Stimulated activated CD4-positive, alpha-beta T cell treated with anti-CD3 and anti-CD28 coated beads, Interleukin-4, amount 100 ng/mL, for 4 hours (primary cell): Measurements from ENCODE around the gene LMTK2.

ENCODE experiments used
- DNase-seq, 2 experiments: peaks; one replicate each; pipeline ENCODE4 v3.0.0-alpha.2; 2020

The LMTK2 gene

GRCh38 chr7:98222533-98223195 is 116.0 kb downstream of the LMTK2 start:
- no peak for DNase-seq

DNA sequence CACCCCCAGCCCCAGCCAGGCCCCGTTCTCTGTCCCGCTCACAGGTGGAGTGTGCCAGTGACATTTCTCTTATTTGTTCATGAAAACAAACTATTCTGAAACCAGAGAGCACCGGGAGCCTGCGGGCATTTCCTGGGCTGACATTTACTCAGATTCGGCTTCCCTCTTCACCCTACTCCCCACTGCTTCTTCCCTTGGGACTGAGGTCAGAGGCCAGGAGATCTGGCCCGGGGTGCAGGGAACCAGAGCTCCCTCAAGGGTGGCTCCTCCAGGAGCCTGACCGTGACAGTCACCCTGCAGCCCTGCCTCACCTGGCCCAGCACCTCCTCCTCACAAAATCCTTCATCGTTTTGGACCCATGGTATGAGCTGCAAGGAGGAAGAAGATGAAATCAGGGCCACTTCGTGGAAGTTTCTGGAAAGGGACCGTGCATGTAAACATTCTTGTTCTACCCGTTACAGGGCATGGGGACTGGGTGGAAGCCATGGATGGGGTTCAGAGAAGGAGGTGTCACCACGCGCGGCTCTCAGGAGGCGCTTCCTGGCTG is 116.8 kb downstream of the LMTK2 start:
- no peak for DNase-seq

DNA sequence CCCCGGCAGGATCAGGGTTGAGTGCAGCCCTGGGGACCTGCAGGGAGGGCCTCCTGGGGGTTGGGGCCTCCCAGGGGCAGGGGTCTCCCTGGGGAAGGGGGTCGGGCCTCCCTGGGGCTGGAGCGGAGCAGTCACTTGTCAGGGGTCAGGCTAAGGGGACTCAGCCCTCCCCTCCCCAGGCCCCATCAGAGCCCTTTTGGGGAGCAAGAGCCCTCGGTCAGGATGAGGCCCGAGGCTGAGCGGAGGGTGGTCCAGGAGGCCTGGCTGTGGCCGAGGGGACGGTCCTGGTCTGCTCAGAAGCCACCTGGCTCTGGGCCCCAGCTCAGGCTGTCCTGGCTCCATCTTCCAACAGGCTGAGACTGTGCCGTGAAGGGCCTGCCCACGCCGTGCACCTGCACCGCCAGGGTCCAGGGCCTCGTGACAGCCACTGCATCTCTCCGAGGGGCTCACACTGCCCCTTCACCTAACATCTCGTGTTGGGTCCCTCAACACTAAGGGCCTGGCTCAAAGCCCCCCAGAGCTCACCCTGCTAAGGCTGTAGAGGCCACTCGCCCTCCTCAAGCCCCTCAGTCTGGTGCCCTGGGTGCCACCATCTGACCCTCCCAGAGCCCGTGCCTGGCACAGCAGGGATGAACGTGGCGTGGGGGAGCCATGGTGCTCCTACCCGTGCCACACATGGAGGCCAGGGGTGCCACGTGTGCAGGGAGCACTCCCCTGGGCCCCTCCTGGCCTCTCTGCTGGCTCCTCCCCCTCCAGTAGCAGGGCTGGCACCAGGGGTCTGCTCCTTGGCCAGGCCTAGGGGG is 117.4 kb downstream of the LMTK2 start:
- DNase-seq, result no peak

DNA sequence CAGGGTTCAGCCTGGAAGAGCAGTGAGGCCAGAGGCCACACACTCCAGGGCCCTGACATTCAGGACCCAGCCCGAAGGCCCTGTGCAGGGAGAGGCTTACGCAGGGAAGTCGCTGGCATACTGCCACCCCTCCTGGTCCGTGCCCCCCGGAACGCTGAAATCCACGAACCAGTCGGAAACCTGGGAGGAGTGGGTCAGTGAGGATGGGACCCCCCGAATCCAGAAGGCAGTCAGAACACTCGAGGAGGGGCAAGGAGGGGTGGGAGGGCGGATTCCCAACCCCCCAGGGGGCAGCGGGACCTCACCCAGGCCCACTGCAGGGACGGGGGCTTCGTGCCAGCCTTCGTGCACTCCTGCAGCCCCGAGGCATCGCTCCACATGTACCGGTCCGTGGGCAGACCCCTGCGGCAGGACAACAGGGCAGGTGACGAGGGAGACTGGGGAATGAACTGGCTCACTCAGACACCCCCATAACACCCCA is 118.1 kb downstream of the LMTK2 start:
- DNase-seq, result no peak

GRCh38 chr7:98225913-98226614 is 119.4 kb downstream of the LMTK2 start:
- no peak for DNase-seq

GRCh38 chr7:98227939-98228338 is 121.3 kb downstream of the LMTK2 start:
- DNase-seq, result no peak

- no peak for DNase-seq
Observed at GRCh38 chr7:98228801-98229200, 122.1 kb downstream of the LMTK2 start.

DNA sequence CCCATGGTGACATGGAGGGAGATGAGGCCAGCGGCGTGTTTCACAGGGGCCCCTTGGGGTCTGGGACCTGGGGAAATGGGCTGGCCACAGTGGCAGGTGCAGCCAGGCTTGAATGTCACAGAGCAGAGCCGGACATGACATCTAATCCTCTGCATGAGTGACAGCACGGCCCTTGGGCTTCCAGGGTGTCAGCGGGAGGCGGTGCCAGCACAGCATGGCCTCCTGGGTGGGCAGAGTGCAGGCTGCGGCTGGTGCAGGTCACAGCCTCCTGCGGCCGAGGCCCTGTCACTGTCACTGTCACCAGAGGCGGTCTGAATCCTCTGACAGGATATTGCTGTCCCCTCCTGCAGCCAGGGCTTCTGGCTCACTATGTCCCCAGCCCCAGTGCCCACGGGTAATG is 122.8 kb downstream of the LMTK2 start:
- DNase-seq, result no peak

GRCh38 chr7:98229991-98230745 is 123.5 kb downstream of the LMTK2 start:
- no peak for DNase-seq

DNA sequence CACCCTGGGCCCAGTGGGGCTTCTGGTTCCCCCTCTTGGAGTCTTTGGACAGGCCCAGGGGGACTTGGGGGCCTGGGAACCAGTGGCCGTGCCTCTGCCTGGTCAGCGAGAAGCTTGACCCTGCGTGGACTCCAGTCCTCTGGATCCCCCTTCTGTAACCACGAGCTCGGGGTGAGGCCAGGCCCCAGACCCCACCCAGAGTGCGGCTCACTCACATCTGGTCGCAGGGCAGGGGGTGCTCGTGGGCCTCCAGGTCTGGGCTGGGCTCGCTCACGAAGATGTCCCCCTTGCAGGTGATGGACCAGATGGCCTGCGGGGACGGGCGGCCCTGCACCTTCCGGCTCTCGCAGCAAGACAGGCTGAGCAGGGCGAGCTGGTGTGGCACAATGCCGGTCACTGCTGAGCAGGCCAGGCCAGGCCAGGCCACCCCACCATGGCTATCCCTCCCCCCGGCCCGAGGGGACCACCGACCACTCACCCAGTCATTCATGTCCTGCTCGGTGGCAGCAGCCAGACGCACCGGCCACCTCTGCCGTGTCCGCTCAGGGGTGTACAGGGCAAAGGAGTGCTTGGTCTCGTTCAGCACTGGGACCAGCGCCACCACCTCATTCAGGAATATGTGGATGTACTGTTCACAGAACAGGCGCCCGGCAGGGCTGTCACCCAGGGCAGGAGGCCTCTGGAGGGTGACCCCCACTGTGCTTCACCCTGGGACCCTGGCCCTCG is 124.2 kb downstream of the LMTK2 start:
- no peak for DNase-seq

DNA sequence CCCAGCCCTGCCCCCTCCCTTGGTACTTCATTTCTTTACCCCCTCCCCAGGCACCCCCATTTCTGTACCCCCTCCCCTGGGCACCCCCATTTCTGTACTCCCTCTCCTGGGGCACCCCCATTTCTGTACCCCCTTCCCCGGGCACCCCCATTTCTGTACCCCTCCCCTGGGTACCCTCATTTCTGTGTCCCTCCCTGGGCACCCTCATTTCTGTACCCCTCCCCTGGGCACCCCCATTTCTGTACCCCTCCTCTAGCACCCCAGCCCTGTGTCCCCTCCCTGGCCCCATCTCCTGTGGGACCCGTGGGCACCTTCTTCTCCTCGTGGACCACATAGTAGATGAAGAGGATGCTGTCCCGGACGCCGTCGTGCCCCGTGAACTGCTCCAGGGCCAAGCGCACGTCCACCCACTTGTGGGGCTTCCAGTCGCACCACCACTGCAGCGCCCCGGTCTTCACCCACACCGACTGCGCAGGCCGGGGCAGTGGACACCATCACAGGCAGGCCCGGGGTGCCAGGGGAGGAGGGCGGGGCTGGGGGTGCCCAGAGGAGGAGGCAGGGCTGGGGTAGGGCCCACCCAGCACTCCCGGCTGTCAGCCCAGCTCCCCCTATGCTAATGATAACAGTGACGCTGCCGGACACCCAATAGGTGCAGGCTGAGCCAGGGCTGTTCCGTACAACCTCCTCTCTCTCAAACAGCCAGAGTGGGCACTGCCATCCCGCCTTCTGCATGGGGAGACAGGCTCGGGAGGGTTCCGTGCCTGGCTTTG is 125.0 kb downstream of the LMTK2 start:
- no peak for DNase-seq

DNA sequence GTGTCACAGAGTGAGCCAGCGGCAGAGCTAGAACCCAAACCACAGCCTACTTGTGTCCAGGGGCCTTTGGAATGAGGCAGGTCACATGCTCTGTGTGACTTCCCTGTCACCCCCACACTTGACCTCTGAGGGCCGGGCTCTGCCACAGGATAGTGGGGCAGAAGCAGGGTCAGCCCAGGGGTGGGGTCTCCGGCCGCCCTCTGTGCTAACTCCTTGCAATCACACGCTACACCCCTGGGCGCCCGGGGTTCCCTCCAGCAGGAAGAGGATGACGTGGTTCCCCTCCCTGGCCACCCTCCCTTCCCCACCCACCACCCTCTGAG is 125.6 kb downstream of the LMTK2 start:
- no peak for DNase-seq

GRCh38 chr7:98232799-98233198 is 126.1 kb downstream of the LMTK2 start:
- no peak for DNase-seq

GRCh38 chr7:98233219-98234070 is 126.8 kb downstream of the LMTK2 start:
- DNase-seq, result no peak

- DNase-seq, result no peak
Observed at GRCh38 chr7:98234429-98235147, 127.9 kb downstream of the LMTK2 start.

GRCh38 chr7:98235901-98236300 is 129.2 kb downstream of the LMTK2 start:
- DNase-seq, result no peak

DNA sequence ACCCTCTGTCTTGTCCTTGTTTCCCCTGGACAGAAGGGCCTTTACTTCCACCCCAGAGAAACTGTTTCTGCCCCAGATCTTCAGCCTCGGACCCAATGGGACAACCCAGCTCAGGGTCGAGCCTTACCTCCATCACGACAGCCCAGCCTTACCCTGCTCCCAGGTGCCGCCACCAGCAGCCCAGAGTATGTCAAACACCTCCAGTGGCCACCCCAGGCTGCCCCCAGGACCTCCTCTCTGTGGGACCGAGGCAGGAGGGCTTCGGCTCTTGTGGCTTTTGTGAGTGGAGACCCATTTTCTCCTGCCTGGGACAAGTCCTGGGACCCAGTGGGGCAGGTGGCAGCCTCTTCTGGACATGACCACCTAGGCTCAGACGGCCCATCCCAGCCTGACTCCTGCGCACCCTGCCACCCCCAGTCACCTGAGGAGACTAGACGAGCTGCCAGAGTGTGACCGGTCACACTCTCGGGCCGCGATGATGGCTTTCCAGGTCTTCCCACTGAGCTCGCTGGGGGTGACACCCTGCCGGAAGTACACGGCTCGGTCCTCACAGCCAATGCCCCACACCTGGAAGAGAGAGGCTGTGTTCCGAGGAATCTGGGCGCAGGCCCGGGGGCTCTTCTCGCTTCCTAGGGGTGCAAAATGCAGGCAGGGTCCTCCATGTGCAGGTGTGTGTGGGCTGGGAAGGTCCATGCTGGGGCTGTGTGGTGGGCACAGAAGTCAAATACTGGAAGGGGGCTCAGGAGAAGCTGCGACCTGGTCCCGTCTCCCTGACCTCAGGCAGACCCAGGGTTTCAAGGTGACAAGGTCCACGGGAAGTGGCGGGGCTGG is 129.9 kb downstream of the LMTK2 start:
- DNase-seq, result no peak

- DNase-seq, result no peak
Observed at GRCh38 chr7:98238076-98238475, 131.4 kb downstream of the LMTK2 start.

- no peak for DNase-seq
Observed at GRCh38 chr7:98238976-98239375, 132.3 kb downstream of the LMTK2 start.
